GM12892 (cell line): Measurements from ENCODE around the gene UNC5A.

Experiments used
- POLR2A ChIP-seq: IDR thresholded peaks from 2 replicates; pipeline ENCODE4 v1.6.1; 2011; ENCODE audit warnings: low read depth, low read length, control low read depth
- POLR2AphosphoS5 ChIP-seq: IDR thresholded peaks from 2 replicates; pipeline ENCODE4 v1.6.1; 2011; ENCODE audit warnings: low read depth, low read length, control low read depth

- TF ChIP-seq POLR2A (no peak), POLR2AphosphoS5 (no peak)
Measured at GRCh38 chr5:176890455-176891330, 80.3 kb downstream of the UNC5A start.
